Stromal cell of bone marrow (primary cell): Measurements from ENCODE around the gene UFSP2.

Experiments
- DNase-seq: peaks from one replicate; pipeline ENCODE4 v3.0.0-alpha.2; 2012; ENCODE audit warnings: low read depth

The UFSP2 gene

DNA sequence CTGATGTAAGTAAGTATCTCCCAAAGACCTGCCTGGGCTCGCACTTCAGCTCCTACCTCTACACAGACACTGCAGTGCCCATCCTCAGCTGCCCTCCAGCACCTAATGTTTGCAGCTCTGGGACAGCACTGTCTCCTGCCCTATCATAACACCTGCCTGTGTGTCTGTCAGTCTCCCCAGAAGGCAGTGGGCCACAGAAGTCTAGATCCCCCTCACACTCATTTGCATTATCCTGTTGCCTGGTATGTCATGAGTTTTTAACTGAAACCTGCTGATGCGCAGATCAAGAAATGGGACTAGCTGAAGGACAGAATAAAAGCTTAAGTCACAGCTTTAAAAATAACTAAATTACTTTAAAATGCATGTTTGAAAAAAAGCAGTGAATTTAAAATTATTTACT is 73.0 kb downstream of the UFSP2 start:
- no peak for DNase-seq

- DNase-seq: no peak
These were observed 73.6 kb downstream of the UFSP2 start for GRCh38 chr4:185352202-185352601.

DNA sequence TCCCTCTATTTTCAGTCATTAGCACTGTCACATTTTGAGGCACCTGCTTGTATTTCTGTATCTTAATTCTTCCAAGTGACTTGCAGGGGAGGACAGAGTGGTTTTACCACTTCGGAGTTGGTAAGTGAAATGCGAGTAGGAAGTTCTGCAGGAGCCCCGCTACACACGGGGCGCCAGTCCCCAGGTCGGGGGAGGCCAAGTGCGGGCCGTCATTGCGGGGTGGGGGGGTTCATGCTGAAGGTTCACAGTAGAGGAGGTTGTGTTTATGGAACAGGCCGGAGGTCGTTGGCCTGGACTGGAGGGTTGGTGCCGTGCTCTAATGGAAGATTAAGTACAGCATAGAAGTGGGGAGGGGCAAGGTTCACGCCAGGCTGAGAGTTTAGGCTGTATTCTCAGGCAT is 74.1 kb downstream of the UFSP2 start:
- no peak for DNase-seq
